Heart right ventricle (tissue), 16 donors: ENCODE results near the gene E4F1. TPM values are rescaled to one million over a fixed set of nuclear protein-coding genes. Genes with fewer than 3 reads are reported as not detected.

Experiments used
- ATAC-seq, 8 donors: fragments of 200-7000 bp; cut with Tn5 transposase; one replicate each; pipeline ENCODE4 v1.9.1; 2020; ENCODE audit warnings: mild to moderate bottlenecking in 8 of 8, moderate library complexity in 8 of 8, moderate number of reproducible peaks in 1 of 8
- DNase-seq, 2 donors: peaks; one replicate each; pipeline ENCODE4 v3.0.0-alpha.2; 2020
- H3K27ac ChIP-seq, 10 donors: fragments of 200-600 bp; sonication (generic) in 2 of 10; one replicate each; pipeline versions ENCODE4 v1.5.0 to v1.8.0; 2020 to 2022; ENCODE audit warnings: mild to moderate bottlenecking in 3 of 10
- H3K27me3 ChIP-seq, 7 donors: fragments of 200-600 bp; one replicate each; pipeline ENCODE4 v1.8.0; 2021 to 2022; ENCODE audit warnings: mild to moderate bottlenecking in 2 of 7
- H3K36me3 ChIP-seq, 9 donors: fragments of 200-600 bp; sonication (generic) in 1 of 9; one replicate each; pipeline versions ENCODE4 v1.5.0 to v1.8.0; 2020 to 2022; ENCODE audit warnings: mild to moderate bottlenecking in 2 of 9
- H3K4me1 ChIP-seq, 9 donors: fragments of 200-600 bp; sonication (generic) in 1 of 9; one replicate each; pipeline versions ENCODE4 v1.5.0 to v1.8.0; 2020 to 2022; ENCODE audit warnings: mild to moderate bottlenecking in 4 of 9
- H3K4me3 ChIP-seq, 10 donors: fragments of 200-600 bp; sonication (generic) in 2 of 10; one replicate each; pipeline versions ENCODE4 v1.5.0 to v1.8.0; 2020 to 2022; ENCODE audit warnings: mild to moderate bottlenecking in 7 of 10, moderate library complexity in 2 of 10
- H3K9me3 ChIP-seq, 11 donors: fragments of 200-600 bp in 10 of 11; sonication (generic) in 2 of 11; one replicate each; pipeline versions ENCODE4 v1.5.0 to v1.8.0; 2013 to 2022; ENCODE audit warnings: mild to moderate bottlenecking in 2 of 11, control low read depth in 1 of 11, moderate library complexity in 1 of 11
- WGBS, 2 donors: extraction: QIAGEN DNeasy Blood & Tissue Kit; methylation state at CpG; one replicate each; pipeline ENCODE4 v1.1.7; 2013; ENCODE audit warnings: inconsistent platforms in 1 of 2; 5-methylcytosine and 5-hydroxymethylcytosine counted together
- intact Hi-C, 10 donors: fragments of 100-400 bp; cut with DNase I; formaldehyde crosslinking; loops; one replicate each; pipeline versions ENCODE4 v1.11.1 to v1.14.2; 2022
- polyA plus RNA-seq, 2 donors: library from polyadenylated mRNA; stranded (reverse); fragments of 200-250 nt; gene quantifications; one replicate each; pipeline ENCODE4 v1.2.3, GENCODE V29; 2013
- total RNA-seq, 10 donors: library from RNA; stranded (reverse); fragmentation: NEBNext Ultra II Directional in 3 of 10; extraction: Animal tissue kit (Norgen Biotek cat#: 25700) in 3 of 10; gene quantifications; one replicate each; pipeline versions ENCODE4 v1.2.1 to v1.2.4, GENCODE V29; 2021 to 2023
- TF ChIP-seq, protein P1 (sequence below), 9 donors: fragments of 200-600 bp; sonication (generic) in 2 of 9; IDR thresholded peaks; one replicate each; pipeline versions ENCODE4 v1.5.0 to v1.8.0; 2021 to 2022; ENCODE audit warnings: antibody characterized with exemption in 9 of 9, mild to moderate bottlenecking in 5 of 9, moderate library complexity in 1 of 9
- donor health status: Arrhythmogenic right ventricular cardiomyopathy.
- donor health status: ischemic (EF 13 %, LVEDD 7.1; RV severe dilation, severe dysfunction).
- donor health status: healthy with polysubstance abuse.
- donor health status: DM: no; HTN: yes; CAD: no.
- donor health status: DM: no; HTN: no; CAD: no.
- donor health status: ischemic (EF 25% LVEDD 6.9; RV normal size, moderate dysfunction).
- donor health status: ischemic (EF 25% LVEDD 5.7; RV mildly dilated, moderate dysfunction).
- donor health status: healthy.
- donor health status: DM: yes; HTN: yes; CAD: no.
- donor health status: Ischemic cardiomyopathy.
- donor health status: ischemic (EF 35%, LVEDD 5.7; RV mildly dilated, moderate dysfunction).
- donor health status: nonischemic (EF 11% LVEDD 7.7; RV severe dilation, severe dysfunction).
- donor health status: DM: yes; HTN: yes; CAD: no.
- donor health status: PGD.
- donor health status: ischemic (EF 29% LVEDD 5.4; RV normal size, mild dysfunction).
- donor health status: nonischemic (EF 23%, LVEDD 6.1; RV moderate dilation, normal function).

E4F1 gene
- total and polyA plus RNA-seq, 12 donors: 8.4 to 34.8 (median 10.9) TPM

DNA sequence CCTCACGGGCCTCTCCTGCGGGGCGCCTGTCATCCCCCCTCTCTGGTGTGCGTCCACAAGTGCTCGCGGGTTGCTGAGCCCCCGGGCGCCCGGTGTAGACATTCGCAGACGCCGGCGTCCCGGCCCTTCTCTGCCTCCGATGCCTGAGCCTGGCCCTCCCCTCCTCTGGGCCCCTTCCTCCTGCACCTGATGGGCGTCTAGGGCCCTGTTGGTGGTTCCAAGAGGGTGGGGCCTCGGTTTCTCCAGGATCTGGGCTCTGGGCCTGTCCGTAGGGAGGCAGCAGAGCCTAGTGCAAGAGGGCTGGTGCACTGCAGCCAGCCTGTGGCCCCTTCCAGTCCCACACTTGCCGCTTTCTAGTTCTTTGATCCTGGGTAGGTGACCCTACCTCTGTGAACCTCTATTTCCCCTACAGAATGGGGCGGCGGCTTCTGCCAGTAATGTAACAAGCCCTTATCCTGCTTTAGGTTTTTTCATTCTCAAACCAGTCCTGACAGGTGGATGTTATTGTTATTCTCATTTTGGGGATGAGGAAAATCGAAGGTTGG lies 623 bp downstream of the E4F1 start:
- Histone ChIP-seq H3K36me3 (peaks cover 0 to 32% (median 12%) of the 10 kb centered on the region in 9 donors), H3K9me3 (no peaks in the 10 kb centered on the region), H3K4me3 (peak overlapping the region; percentile 69 to 96 (median 92)), H3K27me3 (no peaks in the 10 kb centered on the region), H3K27ac (peak overlapping the region; percentile 49 to 96 (median 90)), H3K4me1 (peaks cover 10 to 32% (median 25%) of the 10 kb centered on the region in 9 donors)
- ATAC-seq: peak; percentile 22 to 66 (median 47)
- intact Hi-C loops: loop anchor here in 1 of 10 donors (5.0 kb wide), 1 partner anchor 212 kb away; no protein-coding TSS in a partner anchor
- DNase-seq: peak; percentile 33 to 43
- TF ChIP-seq, protein P1, sequence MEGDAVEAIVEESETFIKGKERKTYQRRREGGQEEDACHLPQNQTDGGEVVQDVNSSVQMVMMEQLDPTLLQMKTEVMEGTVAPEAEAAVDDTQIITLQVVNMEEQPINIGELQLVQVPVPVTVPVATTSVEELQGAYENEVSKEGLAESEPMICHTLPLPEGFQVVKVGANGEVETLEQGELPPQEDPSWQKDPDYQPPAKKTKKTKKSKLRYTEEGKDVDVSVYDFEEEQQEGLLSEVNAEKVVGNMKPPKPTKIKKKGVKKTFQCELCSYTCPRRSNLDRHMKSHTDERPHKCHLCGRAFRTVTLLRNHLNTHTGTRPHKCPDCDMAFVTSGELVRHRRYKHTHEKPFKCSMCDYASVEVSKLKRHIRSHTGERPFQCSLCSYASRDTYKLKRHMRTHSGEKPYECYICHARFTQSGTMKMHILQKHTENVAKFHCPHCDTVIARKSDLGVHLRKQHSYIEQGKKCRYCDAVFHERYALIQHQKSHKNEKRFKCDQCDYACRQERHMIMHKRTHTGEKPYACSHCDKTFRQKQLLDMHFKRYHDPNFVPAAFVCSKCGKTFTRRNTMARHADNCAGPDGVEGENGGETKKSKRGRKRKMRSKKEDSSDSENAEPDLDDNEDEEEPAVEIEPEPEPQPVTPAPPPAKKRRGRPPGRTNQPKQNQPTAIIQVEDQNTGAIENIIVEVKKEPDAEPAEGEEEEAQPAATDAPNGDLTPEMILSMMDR (IDR thresholded peaks at IDR 0.05): peak in 2 of 9 donors; percentile 23 to 31
- 7 to 8% methylated on average over 22 of the region's 22 CpGs for WGBS, 2 donors

- TF ChIP-seq, protein P1 (IDR thresholded peaks at IDR 0.05): no peak
- H3K4me1 ChIP-seq: peaks cover 10 to 32% (median 25%) of the 10 kb centered on the region in 9 donors
- H3K4me3 ChIP-seq: no peak overlapping the region
- 71 to 74% methylated on average over 9 of the region's 9 CpGs for WGBS, 2 donors
- no peaks in the 10 kb centered on the region for H3K27me3 ChIP-seq
- intact Hi-C loops: no loop called here
- no peaks in the 10 kb centered on the region for H3K9me3 ChIP-seq
- ATAC-seq (no peak), DNase-seq (no peak)
- peak overlapping the region in 1 of 10 donors; percentile 35 for H3K27ac ChIP-seq
- H3K36me3 ChIP-seq: peaks cover 2 to 55% (median 23%) of the 10 kb centered on the region in 9 donors
These were observed 2.9 kb downstream of the E4F1 start for GRCh38 chr16:2226245-2226793.

DNA sequence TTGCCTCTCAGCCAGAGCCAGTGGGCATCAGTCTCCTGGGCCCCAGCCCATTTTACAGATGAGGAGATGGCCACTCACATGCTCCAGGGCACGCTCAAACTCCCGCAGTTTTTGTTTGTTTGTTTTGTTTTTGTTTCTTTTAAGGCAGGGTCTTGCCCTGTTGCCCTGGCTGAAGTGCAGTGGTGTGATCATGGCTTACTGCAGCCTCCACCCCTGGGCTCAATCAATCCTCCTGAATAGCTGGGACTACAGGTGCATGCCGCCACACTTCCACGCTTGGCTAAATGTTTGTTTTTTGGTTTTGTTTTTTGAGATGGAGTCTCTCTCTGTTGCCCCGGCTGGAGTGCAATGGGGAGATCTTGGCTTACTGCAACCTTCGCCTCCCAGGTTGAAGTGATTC lies 3.5 kb downstream of the E4F1 start:
- DNase-seq (no peak), ATAC-seq (no peak)
- Histone ChIP-seq H3K27me3 (no peaks in the 10 kb centered on the region), H3K4me3 (no peak overlapping the region), H3K27ac (peak overlapping the region in 1 of 10 donors; percentile 35), H3K4me1 (peaks cover 10 to 32% (median 25%) of the 10 kb centered on the region in 9 donors), H3K36me3 (peaks cover 6 to 61% (median 24%) of the 10 kb centered on the region in 9 donors), H3K9me3 (no peaks in the 10 kb centered on the region)
- WGBS, 2 donors: 93 to 96% methylated on average over 6 of the region's 6 CpGs
- TF ChIP-seq, protein P1 (IDR thresholded peaks at IDR 0.05): no peak
- intact Hi-C loops: no loop called here

- Histone ChIP-seq H3K9me3 (no peaks in the 10 kb centered on the region), H3K4me1 (peaks cover 10 to 27% (median 21%) of the 10 kb centered on the region in 9 donors), H3K36me3 (peaks cover 13 to 75% (median 38%) of the 10 kb centered on the region in 9 donors), H3K4me3 (no peak overlapping the region), H3K27me3 (no peaks in the 10 kb centered on the region), H3K27ac (no peak overlapping the region)
- 89 to 90% methylated on average over 24 to 25 of the region's 25 CpGs for WGBS, 2 donors
- no peak for ATAC-seq
- no peak for DNase-seq
- TF ChIP-seq, protein P1 (IDR thresholded peaks at IDR 0.05): no peak
- intact Hi-C loops: no loop called here
These were observed 4.9 kb downstream of the E4F1 start for GRCh38 chr16:2228161-2228824.
